Lower leg skin (tissue), 3 donors: ENCODE results near the gene SRCIN1.
"Not testable (repeated sequence)": the region's sequence is repeated elsewhere in the genome, so short reads cannot be mapped to it uniquely, and the experiment has no call there.

Source experiments
- POLR2A ChIP-seq, 2 donors: fragments of 450-650 bp; IDR thresholded peaks; one replicate each; pipeline ENCODE4 v1.6.1; 2016 to 2017; ENCODE audit warnings: antibody characterized with exemption in 2 of 2, mild to moderate bottlenecking in 1 of 2, moderate library complexity in 1 of 2
- TF ChIP-seq, protein P1 (sequence below), 3 donors: fragments of 450-650 bp; IDR thresholded peaks; one replicate each; pipeline ENCODE4 v1.5.1; 2016; ENCODE audit warnings: antibody characterized with exemption in 3 of 3, mild to moderate bottlenecking in 3 of 3, moderate library complexity in 2 of 3

DNA sequence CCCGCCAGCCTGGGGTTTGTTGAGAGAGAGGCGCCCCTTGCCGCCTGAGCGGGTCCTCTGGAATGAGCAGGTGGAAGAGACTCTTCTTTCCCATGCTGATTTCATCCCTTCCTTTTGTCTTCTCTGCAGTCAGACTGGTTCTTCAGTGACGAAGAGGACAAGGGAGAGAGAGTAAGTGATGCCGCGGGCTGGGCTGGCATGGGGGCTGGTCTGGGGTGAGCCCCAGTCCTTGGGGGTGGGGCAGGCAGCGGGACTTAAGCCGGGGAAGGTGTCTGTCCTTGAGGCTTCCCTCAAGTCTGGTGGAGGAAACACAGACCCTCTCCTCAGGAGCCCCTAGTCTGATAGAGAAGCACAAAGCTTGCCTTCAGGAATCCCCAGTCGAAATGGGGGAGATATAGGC, 108.1 kb downstream of the SRCIN1 start:
- TF ChIP-seq, protein P1, sequence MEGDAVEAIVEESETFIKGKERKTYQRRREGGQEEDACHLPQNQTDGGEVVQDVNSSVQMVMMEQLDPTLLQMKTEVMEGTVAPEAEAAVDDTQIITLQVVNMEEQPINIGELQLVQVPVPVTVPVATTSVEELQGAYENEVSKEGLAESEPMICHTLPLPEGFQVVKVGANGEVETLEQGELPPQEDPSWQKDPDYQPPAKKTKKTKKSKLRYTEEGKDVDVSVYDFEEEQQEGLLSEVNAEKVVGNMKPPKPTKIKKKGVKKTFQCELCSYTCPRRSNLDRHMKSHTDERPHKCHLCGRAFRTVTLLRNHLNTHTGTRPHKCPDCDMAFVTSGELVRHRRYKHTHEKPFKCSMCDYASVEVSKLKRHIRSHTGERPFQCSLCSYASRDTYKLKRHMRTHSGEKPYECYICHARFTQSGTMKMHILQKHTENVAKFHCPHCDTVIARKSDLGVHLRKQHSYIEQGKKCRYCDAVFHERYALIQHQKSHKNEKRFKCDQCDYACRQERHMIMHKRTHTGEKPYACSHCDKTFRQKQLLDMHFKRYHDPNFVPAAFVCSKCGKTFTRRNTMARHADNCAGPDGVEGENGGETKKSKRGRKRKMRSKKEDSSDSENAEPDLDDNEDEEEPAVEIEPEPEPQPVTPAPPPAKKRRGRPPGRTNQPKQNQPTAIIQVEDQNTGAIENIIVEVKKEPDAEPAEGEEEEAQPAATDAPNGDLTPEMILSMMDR (IDR thresholded peaks at IDR 0.05) = not testable (repeated sequence)
- TF ChIP-seq POLR2A (IDR thresholded peaks at IDR 0.05) = not testable (repeated sequence)
